Neural cell (in vitro differentiated cells): ENCODE data around the gene KCNK15. TPM values are rescaled to one million over a fixed set of nuclear protein-coding genes. Genes with fewer than 3 reads are reported as not detected.

Experiments used
- H2AFZ ChIP-seq: fragments of 200-600, 300-800 bp; sonication (generic), shearing (Covaris generic); 2 replicates; pipeline ENCODE4 v1.6.0; 2014; ENCODE audit warnings: low read depth, mild to moderate bottlenecking, antibody characterized with exemption, low read length, moderate library complexity
- H3F3A ChIP-seq: fragments of 200-600 bp; shearing (Covaris generic); 2 replicates; pipeline ENCODE4 v1.6.1; 2016; ENCODE audit warnings: mild to moderate bottlenecking, moderate library complexity, mixed read lengths, antibody characterized with exemption, low read length; ENCODE audit not compliant: insufficient read depth, poor library complexity, severe bottlenecking
- H3K27ac ChIP-seq: fragments of 200-600, 300-800 bp; sonication (generic), shearing (Covaris generic); 2 replicates; pipeline ENCODE4 v1.5.1; 2014; ENCODE audit warnings: mild to moderate bottlenecking, low read length, moderate library complexity
- H3K27me3 ChIP-seq: fragments of 300-800, 200-600 bp; sonication (generic), shearing (Covaris generic); 2 replicates; pipeline ENCODE4 v1.6.0; 2014; ENCODE audit warnings: mild to moderate bottlenecking, low read depth, low read length, moderate library complexity; ENCODE audit not compliant: insufficient read depth
- H3K36me3 ChIP-seq: fragments of 300-800, 200-600 bp; sonication (generic), shearing (Covaris generic); 2 replicates; pipeline ENCODE4 v1.5.1; 2014; ENCODE audit warnings: mild to moderate bottlenecking, antibody characterized with exemption, low read length, moderate library complexity; ENCODE audit not compliant: insufficient read depth
- H3K4me2 ChIP-seq: fragments of 300-800, 200-600 bp; sonication (generic), shearing (Covaris generic); 2 replicates; pipeline ENCODE4 v1.6.0; 2014; ENCODE audit warnings: mild to moderate bottlenecking, low read length
- H3K4me3 ChIP-seq: fragments of 300-800, 200-600 bp; sonication (generic), shearing (Covaris generic); 2 replicates; pipeline ENCODE4 v1.5.1; 2014; ENCODE audit warnings: mild to moderate bottlenecking, low read length, moderate library complexity
- H3K79me2 ChIP-seq: fragments of 200-600 bp; shearing (Covaris generic); replicated peaks from 2 replicates; pipeline ENCODE4 v1.6.0; 2014; ENCODE audit warnings: mild to moderate bottlenecking, low read length, moderate library complexity; ENCODE audit not compliant: insufficient read depth
- H3K9ac ChIP-seq: fragments of 300-800, 200-600 bp; sonication (generic), shearing (Covaris generic); 2 replicates; pipeline ENCODE4 v1.6.1; 2016; ENCODE audit warnings: mild to moderate bottlenecking, low read length, mixed read lengths
- H3K9me2 ChIP-seq: fragments of 200-600 bp; shearing (Covaris generic); 2 replicates; pipeline ENCODE4 v1.6.1; 2016; ENCODE audit warnings: mild to moderate bottlenecking, low read length, mixed read lengths; ENCODE audit not compliant: insufficient read depth
- H3K9me3 ChIP-seq: fragments of 200-600, 300-800 bp; sonication (generic), shearing (Covaris generic); 2 replicates; pipeline ENCODE4 v1.6.1; 2016; ENCODE audit warnings: mild to moderate bottlenecking, mixed run types, low read length, moderate library complexity, mixed read lengths
- H4K20me1 ChIP-seq: fragments of 200-600 bp; shearing (Covaris generic); 2 replicates; pipeline ENCODE4 v1.6.1; 2016; ENCODE audit warnings: mild to moderate bottlenecking, mixed run types; ENCODE audit not compliant: insufficient read depth
- CTCF ChIP-seq: fragments of 450-650 bp; IDR thresholded peaks from 2 replicates; pipeline ENCODE4 v1.5.1; 2014; ENCODE audit warnings: antibody characterized with exemption, mild to moderate bottlenecking, moderate library complexity; ENCODE audit not compliant: poor library complexity, severe bottlenecking
- EP300 ChIP-seq: fragments of 450-650 bp; conservative IDR thresholded peaks from 2 replicates; pipeline ENCODE4 v1.6.1; 2014; ENCODE audit warnings: antibody characterized with exemption, mild to moderate bottlenecking, moderate library complexity; ENCODE audit not compliant: poor library complexity, severe bottlenecking
- EZH2 ChIP-seq: fragments of 200-600, 300-800 bp; shearing (Covaris generic), sonication (generic); IDR thresholded peaks from 2 replicates; pipeline ENCODE4 v1.6.1; 2014; ENCODE audit warnings: antibody characterized with exemption, low read length, borderline replicate concordance, mild to moderate bottlenecking; ENCODE audit not compliant: insufficient read depth, poor library complexity, severe bottlenecking
- MXI1 ChIP-seq: fragments of 450-650 bp; conservative IDR thresholded peaks from 2 replicates; pipeline ENCODE4 v1.6.1; 2014; ENCODE audit warnings: antibody characterized with exemption, mild to moderate bottlenecking; ENCODE audit not compliant: poor library complexity, severe bottlenecking
- POLR2AphosphoS5 ChIP-seq: IDR thresholded peaks from 2 replicates; pipeline ENCODE4 v1.6.1; 2012
- RAD21 ChIP-seq: fragments of 450-650 bp; conservative IDR thresholded peaks from 2 replicates; pipeline ENCODE4 v1.6.1; 2014; ENCODE audit warnings: antibody characterized with exemption, mild to moderate bottlenecking, moderate library complexity
- REST ChIP-seq: IDR thresholded peaks from 2 replicates; pipeline ENCODE4 v1.6.1; 2012; ENCODE audit warnings: borderline replicate concordance
- SMC3 ChIP-seq: fragments of 450-650 bp; conservative IDR thresholded peaks from 2 replicates; pipeline ENCODE4 v1.6.1; 2014; ENCODE audit warnings: antibody characterized with exemption, mild to moderate bottlenecking, moderate library complexity; ENCODE audit not compliant: poor library complexity
- TAF1 ChIP-seq: IDR thresholded peaks from 2 replicates; pipeline ENCODE4 v1.6.1; 2012; ENCODE audit warnings: low read depth
- polyA plus RNA-seq: library from polyadenylated mRNA; depleted of rRNA; stranded (reverse); fragments of >200 nt; gene quantifications from 2 replicates; pipeline ENCODE4 v1.2.3, GENCODE V29; 2014

Gene KCNK15
- polyA plus RNA-seq, 1 donor from 2014 or later, result not detected

GRCh38 chr20:44703956-44704488 lies 41.6 kb upstream of the KCNK15 start:
- H3K27ac ChIP-seq, result no peak overlapping the region

GRCh38 chr20:44704551-44704971 lies 41.1 kb upstream of the KCNK15 start:
- Histone ChIP-seq H4K20me1 (no peaks in the 10 kb centered on the region), H3K27me3 (no peaks in the 10 kb centered on the region), H3K9me2 (no peaks in the 10 kb centered on the region), H3K27ac (no peak overlapping the region), H3K4me3 (no peak overlapping the region), H3K4me2 (no peak overlapping the region), H3K9ac (no peak overlapping the region), H3K79me2 (no peaks in the 10 kb centered on the region), H2AFZ (no peak overlapping the region), H3F3A (no peaks in the 10 kb centered on the region), H3K9me3 (no peaks in the 10 kb centered on the region), H3K36me3 (no peaks in the 10 kb centered on the region)
- TF ChIP-seq TAF1, result no peak
- no peak for TF ChIP-seq REST
- TF ChIP-seq POLR2AphosphoS5, result no peak
- no peak for TF ChIP-seq EP300
- TF ChIP-seq SMC3, result no peak
- TF ChIP-seq CTCF, result no peak

More at GRCh38 chr20:44703956-44704488, 41.6 kb upstream of the KCNK15 start:
- no peaks in the 10 kb centered on the region for H4K20me1 ChIP-seq
- TF ChIP-seq SMC3 (no peak), REST (no peak), POLR2AphosphoS5 (no peak), MXI1 (no peak), CTCF (no peak), RAD21 (no peak), EZH2 (no peak), EP300 (no peak), TAF1 (no peak)
- no peak overlapping the region for H3K9ac ChIP-seq
- H3K9me3 ChIP-seq, result no peaks in the 10 kb centered on the region
- no peaks in the 10 kb centered on the region for H3F3A ChIP-seq
- no peaks in the 10 kb centered on the region for H3K36me3 ChIP-seq
- H2AFZ ChIP-seq, result no peak overlapping the region
- no peaks in the 10 kb centered on the region for H3K27me3 ChIP-seq
- no peaks in the 10 kb centered on the region for H3K79me2 ChIP-seq
- H3K4me2 ChIP-seq, result no peak overlapping the region
- no peak overlapping the region for H3K4me3 ChIP-seq
- H3K9me2 ChIP-seq, result no peaks in the 10 kb centered on the region
